Astrocyte of the spinal cord (primary cell): Measurements from ENCODE around the gene GTF3C5.

Experiments used
- DNase-seq: peaks from one replicate; pipeline ENCODE4 v3.0.0; 2011; ENCODE audit warnings: low read depth, low spot score
- H3K4me3 ChIP-seq: 2 replicates; pipeline ENCODE4 v1.5.1; 2011; ENCODE audit warnings: low read depth, mild to moderate bottlenecking, low read length, moderate library complexity
- CTCF ChIP-seq: IDR thresholded peaks from 2 replicates; pipeline ENCODE4 v1.5.1; 2012; ENCODE audit warnings: low read depth, mild to moderate bottlenecking, low read length, inconsistent platforms
- in situ Hi-C: cut with HindIII; loops from 2 replicates; pipeline ENCODE4 v1.10.0; 2017; ENCODE audit warnings: low sequenced_read_pairs

Gene GTF3C5

GRCh38 chr9:133004091-133004998, 26.5 kb upstream of the GTF3C5 start:
- TF ChIP-seq CTCF = no peak
- no peak for DNase-seq
- in situ Hi-C loops = no loop called here
- no peak overlapping the region for H3K4me3 ChIP-seq

DNA sequence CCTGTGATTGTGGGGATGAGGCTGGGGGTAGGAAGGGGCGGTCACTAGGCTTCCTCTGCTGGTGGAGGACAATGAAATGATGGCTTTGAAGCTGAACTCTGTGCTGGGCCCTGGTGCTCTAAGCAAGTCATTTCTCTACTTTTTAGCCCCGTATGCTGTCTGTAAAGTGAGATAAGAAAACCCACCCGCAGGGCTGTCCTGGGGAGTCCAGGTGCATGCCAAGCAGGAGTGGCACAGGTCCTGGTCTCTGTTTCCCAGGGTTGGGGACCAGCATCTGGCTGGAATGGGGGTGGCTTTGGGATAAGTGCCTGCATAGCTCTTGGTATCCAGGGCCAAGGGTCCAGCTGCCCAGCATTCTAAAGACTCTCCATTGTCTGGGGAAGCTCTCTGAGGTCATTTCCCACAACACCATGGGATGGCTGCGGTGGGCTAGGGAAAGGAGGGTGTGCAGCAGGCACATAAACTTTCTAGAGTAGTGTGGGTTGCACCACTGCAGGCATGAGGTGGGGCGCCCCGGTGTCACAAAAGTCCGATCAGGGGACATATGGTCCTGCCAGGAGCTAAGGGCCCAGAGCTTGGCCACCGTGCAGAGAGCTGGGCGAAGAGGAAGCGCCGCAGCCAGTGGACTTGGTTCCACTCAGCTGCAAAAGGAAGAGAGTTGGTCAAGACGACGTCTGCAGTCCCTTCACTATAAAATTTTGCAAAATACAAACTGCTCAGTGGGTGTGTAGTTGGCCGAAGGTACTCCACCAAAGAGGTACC, 25.6 kb upstream of the GTF3C5 start:
- no peak for DNase-seq
- TF ChIP-seq CTCF = no peak
- in situ Hi-C loops = no loop called here
- no peak overlapping the region for H3K4me3 ChIP-seq

- in situ Hi-C loops = no loop called here
- H3K4me3 ChIP-seq = no peak overlapping the region
- TF ChIP-seq CTCF = no peak
- DNase-seq = no peak
Observed at GRCh38 chr9:133005957-133006356, 24.8 kb upstream of the GTF3C5 start.

DNA sequence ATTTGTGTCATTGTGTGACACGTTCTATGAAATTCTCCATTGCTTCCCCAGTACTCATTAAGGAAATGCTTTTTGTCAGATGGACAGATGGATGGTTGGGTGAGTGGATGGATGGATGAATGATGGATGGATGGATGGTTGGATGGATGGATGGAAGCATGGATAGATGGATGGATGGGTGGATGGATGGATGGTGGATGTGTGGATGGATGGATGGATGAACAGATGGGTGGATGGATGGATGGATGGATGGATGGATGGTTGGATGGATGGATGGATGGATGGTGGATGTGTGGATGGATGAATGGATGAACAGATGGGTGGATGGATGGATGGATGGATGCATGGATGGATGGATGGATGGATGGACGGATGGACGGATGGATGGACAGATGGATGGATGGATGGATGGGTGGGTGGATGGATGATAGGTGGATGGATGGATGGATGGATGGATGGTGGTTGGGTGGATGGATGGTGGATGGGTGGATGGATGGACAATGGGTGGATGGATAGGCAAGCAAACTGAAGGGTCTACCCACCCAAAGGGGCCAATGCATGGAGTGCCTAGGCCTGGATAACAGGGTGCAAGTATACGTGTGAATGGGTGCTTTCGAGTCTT, 24.0 kb upstream of the GTF3C5 start:
- no peak overlapping the region for H3K4me3 ChIP-seq
- no peak for DNase-seq
- in situ Hi-C loops = no loop called here
- TF ChIP-seq CTCF = no peak

- no peak for DNase-seq
- H3K4me3 ChIP-seq = no peak overlapping the region
- in situ Hi-C loops = no loop called here
- no peak for TF ChIP-seq CTCF
Observed at GRCh38 chr9:133008406-133008805, 22.4 kb upstream of the GTF3C5 start.

DNA sequence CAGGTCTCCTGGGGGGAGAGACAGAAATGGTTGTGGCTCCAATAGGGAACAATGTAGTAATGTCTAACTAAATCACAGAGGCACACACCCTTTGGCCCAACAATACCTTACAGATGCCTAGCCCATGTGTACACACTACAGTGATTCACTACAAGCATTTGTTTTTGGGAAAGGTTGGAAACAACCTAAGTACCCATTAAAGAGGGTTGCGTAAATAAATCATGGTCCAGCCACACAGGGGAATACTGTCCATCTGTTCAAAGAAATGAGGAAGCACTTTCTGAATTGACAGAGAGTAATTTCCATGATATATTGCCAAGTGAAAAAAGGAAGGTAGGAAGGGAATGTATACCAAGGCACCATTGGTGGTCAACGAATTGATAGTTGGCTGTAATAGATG, 22.0 kb upstream of the GTF3C5 start:
- in situ Hi-C loops = no loop called here
- H3K4me3 ChIP-seq = no peak overlapping the region
- TF ChIP-seq CTCF = no peak
- DNase-seq = no peak
